HG03521 (cell line): ENCODE data around the gene PLCG1.
A peak's percentile ranks its signal among the peaks of the same experiment; 100 is the strongest.
"Not testable (repeated sequence)": the region's sequence is repeated elsewhere in the genome, so short reads cannot be mapped to it uniquely, and the experiment has no call there.

Experiments
- ATAC-seq: cut with Tn5 transposase; IDR thresholded peaks from one replicate; pipeline ENCODE4 v1.9.1; 2021; ENCODE audit warnings: mild to moderate bottlenecking, moderate library complexity; ENCODE audit not compliant: unreplicated experiment

The PLCG1 gene

GRCh38 chr20:41123631-41124030 lies 13.7 kb upstream of the PLCG1 start:
- no peak for ATAC-seq

DNA sequence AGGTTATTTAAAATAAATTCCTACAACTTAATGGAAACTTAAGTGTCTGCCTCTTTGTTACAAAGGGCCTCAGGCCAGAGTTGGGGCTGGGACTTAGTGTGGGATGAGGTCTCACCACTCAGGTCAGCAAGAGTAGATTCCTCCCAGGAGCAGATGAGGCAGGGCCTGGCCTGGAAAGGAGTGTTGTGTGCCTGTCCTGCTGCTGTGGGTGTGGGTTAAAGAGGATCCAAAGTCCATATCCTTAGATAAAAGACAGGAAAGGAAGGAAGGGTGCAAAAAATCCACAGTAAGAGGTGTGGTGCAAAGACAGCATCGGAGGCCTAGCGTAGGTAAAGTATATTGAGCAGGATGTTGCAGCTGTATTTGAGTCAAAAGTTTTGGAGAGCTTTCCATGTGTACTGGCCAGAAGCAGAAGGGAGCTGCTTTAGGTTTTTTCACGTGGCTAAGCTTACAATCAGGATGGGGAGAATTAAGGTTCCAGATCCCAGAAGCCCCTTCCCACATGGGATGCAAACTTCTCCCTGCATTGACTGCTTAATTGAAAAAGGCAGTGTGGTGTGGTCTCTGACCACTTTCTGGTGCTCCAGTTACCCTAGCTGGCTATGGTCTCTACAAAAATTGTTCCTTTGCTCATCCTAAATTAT lies 12.8 kb upstream of the PLCG1 start:
- no peak for ATAC-seq

GRCh38 chr20:41125530-41126457 lies 11.5 kb upstream of the PLCG1 start:
- no peak for ATAC-seq

- no peak for ATAC-seq
Observed at GRCh38 chr20:41126719-41127118, 10.6 kb upstream of the PLCG1 start.

GRCh38 chr20:41128317-41128716 lies 9.0 kb upstream of the PLCG1 start:
- ATAC-seq, result not testable (repeated sequence)

- ATAC-seq, result no peak
Observed at GRCh38 chr20:41131594-41132387, 5.6 kb upstream of the PLCG1 start.

- ATAC-seq, result not testable (repeated sequence)
Observed at GRCh38 chr20:41132388-41132775, 5.0 kb upstream of the PLCG1 start.

DNA sequence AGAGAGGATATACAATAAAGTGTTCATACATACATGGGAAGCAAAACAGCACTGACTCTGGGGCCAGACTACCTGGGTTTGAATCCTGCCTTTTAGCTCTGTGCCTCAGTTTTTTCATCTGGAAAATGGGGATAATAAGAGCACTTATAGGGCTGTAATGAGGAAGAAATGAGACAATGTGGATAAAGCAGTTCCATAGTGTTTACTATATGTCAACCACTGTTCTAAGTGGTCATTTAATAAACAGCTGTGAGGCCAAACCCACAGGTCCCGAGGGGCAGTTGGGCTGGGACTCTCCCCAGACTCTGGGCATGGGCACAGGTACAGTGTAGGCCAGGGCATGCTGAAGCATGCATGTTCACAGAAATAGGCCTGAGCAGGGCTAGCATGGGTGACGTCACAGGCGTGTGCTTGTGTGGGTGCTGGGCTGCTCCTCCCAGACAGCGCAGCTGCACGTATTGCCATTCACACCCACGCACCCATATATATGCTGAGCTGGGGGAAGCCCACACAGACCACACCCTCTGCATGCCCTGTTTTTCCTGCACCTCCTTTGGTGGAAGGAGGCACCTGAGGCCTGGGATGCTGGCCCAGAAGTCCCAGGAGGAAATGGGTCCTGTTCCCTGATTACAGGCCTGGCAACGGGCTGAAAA lies 3.5 kb upstream of the PLCG1 start:
- peak; percentile 28 for ATAC-seq

DNA sequence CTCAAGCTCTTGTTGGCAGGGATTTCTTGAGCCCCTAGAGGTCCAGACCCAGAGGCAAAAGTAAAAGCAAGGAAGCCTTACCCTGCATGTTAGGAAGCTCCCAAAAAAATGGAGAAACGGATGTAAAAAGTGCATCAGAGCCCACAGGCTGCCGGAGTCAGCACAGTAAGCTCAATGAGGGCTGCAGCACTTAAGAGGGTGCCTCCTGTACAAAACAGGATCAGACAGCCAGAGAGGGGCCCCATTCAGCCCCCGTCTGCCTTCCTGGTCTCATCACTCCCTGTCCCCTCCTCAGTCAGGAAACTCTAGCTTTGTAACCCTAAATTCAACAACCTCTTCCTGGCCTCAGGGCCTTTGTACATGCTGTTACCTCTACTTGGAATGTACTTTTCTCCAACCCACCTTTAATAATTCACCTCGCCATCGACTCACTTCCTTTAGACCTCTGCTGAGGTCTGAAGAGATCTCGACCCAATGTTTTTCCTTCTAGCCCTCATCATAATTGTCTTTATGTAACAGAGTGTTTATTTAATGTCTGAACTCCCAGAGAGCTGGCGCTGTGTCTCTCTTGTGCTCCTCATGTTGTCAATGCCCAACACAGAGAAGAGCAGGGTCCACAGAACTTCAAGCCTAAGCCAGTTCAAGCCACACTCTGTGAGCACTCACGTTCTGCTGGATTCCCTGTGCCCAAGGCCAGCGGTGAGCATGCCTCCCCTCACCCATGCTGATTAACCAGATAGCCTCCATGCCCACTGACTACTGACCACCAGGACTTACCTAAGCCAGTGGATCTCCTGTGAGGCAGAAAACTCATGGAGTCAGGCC lies 2.8 kb upstream of the PLCG1 start:
- ATAC-seq, result no peak

- ATAC-seq, result no peak
Observed at GRCh38 chr20:41135187-41135887, 2.0 kb upstream of the PLCG1 start.

- ATAC-seq, result no peak
Observed at GRCh38 chr20:41135888-41136679, 1.3 kb upstream of the PLCG1 start.

DNA sequence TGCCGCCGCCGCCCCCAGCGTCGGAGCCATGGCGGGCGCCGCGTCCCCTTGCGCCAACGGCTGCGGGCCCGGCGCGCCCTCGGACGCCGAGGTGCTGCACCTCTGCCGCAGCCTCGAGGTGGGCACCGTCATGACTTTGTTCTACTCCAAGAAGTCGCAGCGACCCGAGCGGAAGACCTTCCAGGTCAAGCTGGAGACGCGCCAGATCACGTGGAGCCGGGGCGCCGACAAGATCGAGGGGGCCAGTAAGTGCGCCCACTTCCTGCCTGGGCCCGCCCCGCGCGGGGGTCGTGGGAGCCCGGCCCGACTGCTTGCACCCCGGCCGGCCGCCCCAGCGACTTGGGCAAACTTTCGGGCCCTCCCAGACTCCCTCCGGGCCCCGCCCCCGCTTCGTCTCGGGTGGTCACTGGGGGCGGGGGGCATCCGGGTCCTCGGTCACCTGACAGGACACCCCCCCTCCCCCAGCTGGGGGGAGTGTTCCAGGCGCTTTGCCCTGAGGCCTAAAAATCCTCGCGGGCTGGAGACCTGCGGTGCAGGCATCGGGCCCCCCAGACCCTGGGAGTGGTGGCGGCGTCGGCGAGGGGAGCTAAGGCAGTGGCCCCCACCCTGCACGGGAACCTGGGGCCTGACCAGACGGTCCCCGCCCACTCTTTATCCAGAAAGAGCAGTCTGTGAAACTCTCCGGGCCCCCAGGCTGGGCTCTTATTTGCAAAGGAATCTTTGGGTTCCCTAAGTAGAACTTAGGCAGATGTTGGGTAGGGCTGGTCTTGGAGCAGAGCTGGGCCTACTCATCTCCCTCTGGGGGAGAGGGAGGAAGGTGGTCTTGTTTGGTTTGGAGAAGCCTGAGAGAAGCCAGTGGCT lies 501 bp downstream of the PLCG1 start:
- ATAC-seq, result peak; percentile 13

- no peak for ATAC-seq
Observed at GRCh38 chr20:41138475-41139226, 1.3 kb downstream of the PLCG1 start.

DNA sequence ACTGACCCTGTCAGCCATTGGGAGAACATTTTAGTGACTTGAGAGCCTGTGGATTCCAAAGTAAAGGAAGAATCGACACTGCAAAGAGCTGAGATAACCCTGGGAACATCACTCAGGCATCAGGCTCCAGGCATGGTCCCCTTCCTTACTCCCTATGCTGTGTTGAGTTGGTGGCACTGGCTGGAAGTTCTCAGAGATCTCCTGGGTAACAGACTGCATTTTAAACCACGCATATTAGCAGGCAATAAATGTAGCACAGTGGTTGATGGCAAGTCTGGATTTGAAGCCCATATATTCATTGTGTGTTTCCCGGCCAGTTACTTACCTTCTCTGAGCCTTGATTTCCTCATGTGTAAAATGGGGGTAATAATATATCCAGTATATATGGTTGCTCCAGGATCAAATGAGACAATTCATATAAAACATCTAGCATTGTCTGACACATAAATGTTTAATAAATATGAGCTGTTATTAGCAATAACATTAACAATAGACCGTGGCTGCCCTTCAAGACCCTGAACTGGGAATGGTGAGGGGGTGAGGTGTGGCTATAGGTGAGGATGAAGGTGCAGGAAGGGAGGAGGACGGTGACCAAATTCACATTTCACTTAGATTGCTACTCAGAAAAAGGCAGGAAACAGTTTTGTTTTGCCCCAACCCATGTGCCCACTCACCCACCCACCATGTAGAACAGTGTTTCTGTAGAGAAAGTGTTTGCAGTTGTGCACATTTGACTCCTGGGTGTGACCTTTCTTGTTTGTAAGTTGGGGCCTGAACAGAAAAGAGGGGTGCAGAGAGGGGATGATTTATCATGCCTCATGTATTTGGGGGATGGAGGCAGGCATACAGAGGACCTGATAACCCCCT lies 2.1 kb downstream of the PLCG1 start:
- no peak for ATAC-seq

DNA sequence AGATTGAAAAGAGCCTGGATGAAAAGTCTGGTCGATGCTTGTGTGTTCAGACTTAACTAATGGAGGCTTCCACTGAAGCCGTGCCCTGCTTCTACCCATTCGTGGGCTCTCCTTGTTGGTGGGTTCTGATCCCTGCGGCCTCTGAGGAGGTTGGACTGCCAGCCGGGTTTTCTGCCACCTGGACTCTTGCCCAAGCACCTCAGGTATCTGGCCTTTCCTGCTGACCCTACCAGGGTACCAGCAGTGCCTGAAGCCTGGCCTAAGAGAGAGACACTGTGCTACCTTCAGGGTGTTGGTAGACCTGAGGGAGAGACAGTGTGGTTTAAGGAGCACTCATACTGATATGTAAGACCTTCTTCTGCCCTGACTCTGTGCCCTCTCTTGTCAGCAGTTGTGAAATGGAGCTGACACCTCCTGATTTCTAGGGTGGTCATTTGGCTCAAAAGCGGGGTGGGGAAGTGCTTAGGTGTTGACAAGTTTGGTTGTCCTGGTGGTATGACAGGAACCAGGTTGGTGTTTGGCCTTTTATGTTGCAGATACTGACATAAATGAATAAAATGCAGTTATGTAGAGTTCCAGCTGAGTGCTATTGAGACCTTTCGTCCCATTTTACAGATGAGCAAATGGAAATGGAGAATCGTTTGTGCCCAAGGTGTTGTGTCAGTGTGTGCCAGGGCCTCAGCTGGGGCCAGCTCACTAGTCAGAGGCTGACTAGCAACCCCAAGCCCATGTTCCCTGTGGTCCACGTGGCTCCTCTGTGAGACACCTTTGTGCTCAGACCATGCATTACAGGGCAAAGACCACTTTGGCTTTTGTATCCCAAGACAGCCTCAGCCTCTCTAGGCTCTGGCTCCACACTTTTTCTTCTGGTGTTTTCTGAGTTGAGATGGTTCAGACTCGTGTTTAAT lies 3.1 kb downstream of the PLCG1 start:
- ATAC-seq, result no peak
